GM23248 (cell line): ENCODE measurements around the gene XRCC6.

Experiments used
- EZH2 ChIP-seq: fragments of 200-600 bp; sonication (generic); IDR thresholded peaks from 2 replicates; pipeline ENCODE4 v1.6.1; 2018; ENCODE audit warnings: antibody characterized with exemption, mild to moderate bottlenecking; ENCODE audit not compliant: insufficient read depth, poor library complexity, severe bottlenecking
- EZH2phosphoT487 ChIP-seq: fragments of 200-600 bp; sonication (generic); IDR thresholded peaks from 2 replicates; pipeline ENCODE4 v1.6.1; 2018; ENCODE audit warnings: antibody characterized with exemption, moderate library complexity, mild to moderate bottlenecking, low read depth; ENCODE audit not compliant: insufficient read depth

- TF ChIP-seq EZH2phosphoT487, result no peak
- no peak for TF ChIP-seq EZH2
Observed at GRCh38 chr22:41613456-41613855, 7.6 kb upstream of the XRCC6 start.
